ENCODE results near the gene SLC8A3.

SLC8A3 gene

GRCh38 chr14:70080076-70080475 lies 108.7 kb downstream of the SLC8A3 start:
- Histone ChIP-seq H4K91ac (ENCODE audit: low read length) (no peak overlapping the region), H2AK5ac (ENCODE audit: low read length, severe bottlenecking) (no peak overlapping the region), H3K27ac (ENCODE audit: low read length, poor library complexity, severe bottlenecking) (no peak overlapping the region), H3K9me3 (ENCODE audit: control insufficient read depth, low read length) (no peaks in the 10 kb centered on the region), H2AFZ (ENCODE audit: low read depth, low read length) (no peak overlapping the region), H2BK5ac (ENCODE audit: low read depth, low read length, poor library complexity, severe bottlenecking) (no peak overlapping the region), H2BK120ac (ENCODE audit: low read depth, low read length) (no peak overlapping the region), H3K27me3 (ENCODE audit: control insufficient read depth in 1 of 2, insufficient read depth in 1 of 2, low read length in 2 of 2) (peaks cover 34 to 41% of the 10 kb centered on the region in 2 experiments), H3K4ac (ENCODE audit: low read depth in 1 of 2, low read length in 2 of 2) (no peak overlapping the region), H4K8ac (ENCODE audit: low read length) (no peak overlapping the region), H3K4me1 (ENCODE audit: control insufficient read depth, insufficient read depth, low read depth, low read length) (no peaks in the 10 kb centered on the region), H3K9ac (ENCODE audit: low read length) (no peak overlapping the region), H3K4me2 (ENCODE audit: low read length, poor library complexity, severe bottlenecking) (no peak overlapping the region), H3K79me1 (replicated peaks; ENCODE audit: low read length, poor library complexity, severe bottlenecking) (no peaks in the 10 kb centered on the region), H3K18ac (ENCODE audit: low read depth in 1 of 2, low read length in 2 of 2) (no peak overlapping the region), H2BK12ac (ENCODE audit: low read length in 2 of 2) (no peak overlapping the region), H3K23ac (ENCODE audit: low read length in 2 of 2) (no peak overlapping the region), H3K36me3 (ENCODE audit: control insufficient read depth in 1 of 2, insufficient read depth in 2 of 2, low read depth in 1 of 2, low read length in 2 of 2) (no peaks in the 10 kb centered on the region), H3K14ac (ENCODE audit: low read length in 2 of 2) (no peak overlapping the region), H3K4me3 (ENCODE audit: insufficient read depth in 1 of 2, low read depth in 1 of 2, low read length in 2 of 2) (no peak overlapping the region), H2BK15ac (ENCODE audit: low read depth, poor library complexity, severe bottlenecking) (no peak overlapping the region)
- WGBS = 81% methylated on average over 6 of the region's 6 CpGs
- DNase-seq = no peak

GRCh38 chr14:70078329-70078728 lies 110.4 kb downstream of the SLC8A3 start:
- H2BK120ac ChIP-seq (ENCODE audit: low read depth, low read length) = no peak overlapping the region
- H3K27me3 ChIP-seq (ENCODE audit: control insufficient read depth in 1 of 2, insufficient read depth in 1 of 2, low read length in 2 of 2) = peaks cover 21 to 27% of the 10 kb centered on the region in 2 experiments
- H3K4me1 ChIP-seq (ENCODE audit: control insufficient read depth, insufficient read depth, low read depth, low read length) = no peaks in the 10 kb centered on the region
- H3K4me2 ChIP-seq (ENCODE audit: low read length, poor library complexity, severe bottlenecking) = no peak overlapping the region
- no peak overlapping the region for H3K9ac ChIP-seq (ENCODE audit: low read length)
- H3K79me1 ChIP-seq (replicated peaks; ENCODE audit: low read length, poor library complexity, severe bottlenecking) = no peaks in the 10 kb centered on the region
- H2BK15ac ChIP-seq (ENCODE audit: low read depth, poor library complexity, severe bottlenecking) = no peak overlapping the region
- DNase-seq = no peak
- no peaks in the 10 kb centered on the region for H3K9me3 ChIP-seq (ENCODE audit: control insufficient read depth, low read length)
- H2BK5ac ChIP-seq (ENCODE audit: low read depth, low read length, poor library complexity, severe bottlenecking) = no peak overlapping the region
- no peak overlapping the region for H3K18ac ChIP-seq (ENCODE audit: low read depth in 1 of 2, low read length in 2 of 2)
- H3K23ac ChIP-seq (ENCODE audit: low read length in 2 of 2) = no peak overlapping the region
- no peak overlapping the region for H2AK5ac ChIP-seq (ENCODE audit: low read length, severe bottlenecking)
- H3K4me3 ChIP-seq (ENCODE audit: insufficient read depth in 1 of 2, low read depth in 1 of 2, low read length in 2 of 2) = no peak overlapping the region
- H3K36me3 ChIP-seq (ENCODE audit: control insufficient read depth in 1 of 2, insufficient read depth in 2 of 2, low read depth in 1 of 2, low read length in 2 of 2) = no peaks in the 10 kb centered on the region
- no peak overlapping the region for H2AFZ ChIP-seq (ENCODE audit: low read depth, low read length)
- no peak overlapping the region for H2BK12ac ChIP-seq (ENCODE audit: low read length in 2 of 2)
- no peak overlapping the region for H3K14ac ChIP-seq (ENCODE audit: low read length in 2 of 2)
- H3K27ac ChIP-seq (ENCODE audit: low read length, poor library complexity, severe bottlenecking) = no peak overlapping the region
- no peak overlapping the region for H3K4ac ChIP-seq (ENCODE audit: low read depth in 1 of 2, low read length in 2 of 2)
- H4K8ac ChIP-seq (ENCODE audit: low read length) = no peak overlapping the region
- no peak overlapping the region for H4K91ac ChIP-seq (ENCODE audit: low read length)

- H3K27ac ChIP-seq (ENCODE audit: low read length, poor library complexity, severe bottlenecking) = no peak overlapping the region
- WGBS = 51% methylated on average over 2 of the region's 2 CpGs
- no peak overlapping the region for H3K4ac ChIP-seq (ENCODE audit: low read depth in 1 of 2, low read length in 2 of 2)
- H2BK120ac ChIP-seq (ENCODE audit: low read depth, low read length) = no peak overlapping the region
- no peak overlapping the region for H3K14ac ChIP-seq (ENCODE audit: low read length in 2 of 2)
- no peak overlapping the region for H2BK15ac ChIP-seq (ENCODE audit: low read depth, poor library complexity, severe bottlenecking)
- no peak overlapping the region for H2AK5ac ChIP-seq (ENCODE audit: low read length, severe bottlenecking)
- H2BK5ac ChIP-seq (ENCODE audit: low read depth, low read length, poor library complexity, severe bottlenecking) = no peak overlapping the region
- H2AFZ ChIP-seq (ENCODE audit: low read depth, low read length) = no peak overlapping the region
- no peaks in the 10 kb centered on the region for H3K9me3 ChIP-seq (ENCODE audit: control insufficient read depth, low read length)
- H4K91ac ChIP-seq (ENCODE audit: low read length) = no peak overlapping the region
- no peak overlapping the region for H3K9ac ChIP-seq (ENCODE audit: low read length)
- H3K18ac ChIP-seq (ENCODE audit: low read depth in 1 of 2, low read length in 2 of 2) = no peak overlapping the region
- no peak overlapping the region for H3K23ac ChIP-seq (ENCODE audit: low read length in 2 of 2)
- no peaks in the 10 kb centered on the region for H3K36me3 ChIP-seq (ENCODE audit: control insufficient read depth in 1 of 2, insufficient read depth in 2 of 2, low read depth in 1 of 2, low read length in 2 of 2)
- no peak overlapping the region for H2BK12ac ChIP-seq (ENCODE audit: low read length in 2 of 2)
- H4K8ac ChIP-seq (ENCODE audit: low read length) = no peak overlapping the region
- H3K79me1 ChIP-seq (replicated peaks; ENCODE audit: low read length, poor library complexity, severe bottlenecking) = no peaks in the 10 kb centered on the region
- peaks cover 21 to 27% of the 10 kb centered on the region in 2 experiments for H3K27me3 ChIP-seq (ENCODE audit: control insufficient read depth in 1 of 2, insufficient read depth in 1 of 2, low read length in 2 of 2)
- no peak overlapping the region for H3K4me3 ChIP-seq (ENCODE audit: insufficient read depth in 1 of 2, low read depth in 1 of 2, low read length in 2 of 2)
- DNase-seq = no peak
- H3K4me1 ChIP-seq (ENCODE audit: control insufficient read depth, insufficient read depth, low read depth, low read length) = no peaks in the 10 kb centered on the region
- no peak overlapping the region for H3K4me2 ChIP-seq (ENCODE audit: low read length, poor library complexity, severe bottlenecking)
These were observed 111.0 kb downstream of the SLC8A3 start for GRCh38 chr14:70077720-70078119.

GRCh38 chr14:70077005-70077404 lies 111.7 kb downstream of the SLC8A3 start:
- H3K9ac ChIP-seq (ENCODE audit: low read length) = no peak overlapping the region
- no peak overlapping the region for H2AFZ ChIP-seq (ENCODE audit: low read depth, low read length)
- H2BK15ac ChIP-seq (ENCODE audit: low read depth, poor library complexity, severe bottlenecking) = no peak overlapping the region

More at GRCh38 chr14:70077005-70077404, 111.7 kb downstream of the SLC8A3 start:
- H3K4me2 ChIP-seq (ENCODE audit: low read length, poor library complexity, severe bottlenecking) = no peak overlapping the region
- H3K4me1 ChIP-seq (ENCODE audit: control insufficient read depth, insufficient read depth, low read depth, low read length) = no peaks in the 10 kb centered on the region
- H3K9me3 ChIP-seq (ENCODE audit: control insufficient read depth, low read length) = no peaks in the 10 kb centered on the region
- H3K14ac ChIP-seq (ENCODE audit: low read length in 2 of 2) = no peak overlapping the region
- H3K36me3 ChIP-seq (ENCODE audit: control insufficient read depth in 1 of 2, insufficient read depth in 2 of 2, low read depth in 1 of 2, low read length in 2 of 2) = no peaks in the 10 kb centered on the region
- no peak for DNase-seq
- no peak overlapping the region for H2BK120ac ChIP-seq (ENCODE audit: low read depth, low read length)
- H3K4me3 ChIP-seq (ENCODE audit: insufficient read depth in 1 of 2, low read depth in 1 of 2, low read length in 2 of 2) = no peak overlapping the region
- no peak overlapping the region for H3K23ac ChIP-seq (ENCODE audit: low read length in 2 of 2)
- WGBS = 91% methylated on average over 3 of the region's 3 CpGs
- H3K79me1 ChIP-seq (replicated peaks; ENCODE audit: low read length, poor library complexity, severe bottlenecking) = no peaks in the 10 kb centered on the region
- H3K27me3 ChIP-seq (ENCODE audit: control insufficient read depth in 1 of 2, insufficient read depth in 1 of 2, low read length in 2 of 2) = peaks cover 17 to 25% of the 10 kb centered on the region in 2 experiments
- H4K91ac ChIP-seq (ENCODE audit: low read length) = no peak overlapping the region
- H3K4ac ChIP-seq (ENCODE audit: low read depth in 1 of 2, low read length in 2 of 2) = no peak overlapping the region
- no peak overlapping the region for H3K27ac ChIP-seq (ENCODE audit: low read length, poor library complexity, severe bottlenecking)
- H3K18ac ChIP-seq (ENCODE audit: low read depth in 1 of 2, low read length in 2 of 2) = no peak overlapping the region
- H4K8ac ChIP-seq (ENCODE audit: low read length) = no peak overlapping the region
- no peak overlapping the region for H2BK12ac ChIP-seq (ENCODE audit: low read length in 2 of 2)
- H2BK5ac ChIP-seq (ENCODE audit: low read depth, low read length, poor library complexity, severe bottlenecking) = no peak overlapping the region
- no peak overlapping the region for H2AK5ac ChIP-seq (ENCODE audit: low read length, severe bottlenecking)
